Measurements from ENCODE around the gene MPZL1.

- TF ChIP-seq, protein P1, sequence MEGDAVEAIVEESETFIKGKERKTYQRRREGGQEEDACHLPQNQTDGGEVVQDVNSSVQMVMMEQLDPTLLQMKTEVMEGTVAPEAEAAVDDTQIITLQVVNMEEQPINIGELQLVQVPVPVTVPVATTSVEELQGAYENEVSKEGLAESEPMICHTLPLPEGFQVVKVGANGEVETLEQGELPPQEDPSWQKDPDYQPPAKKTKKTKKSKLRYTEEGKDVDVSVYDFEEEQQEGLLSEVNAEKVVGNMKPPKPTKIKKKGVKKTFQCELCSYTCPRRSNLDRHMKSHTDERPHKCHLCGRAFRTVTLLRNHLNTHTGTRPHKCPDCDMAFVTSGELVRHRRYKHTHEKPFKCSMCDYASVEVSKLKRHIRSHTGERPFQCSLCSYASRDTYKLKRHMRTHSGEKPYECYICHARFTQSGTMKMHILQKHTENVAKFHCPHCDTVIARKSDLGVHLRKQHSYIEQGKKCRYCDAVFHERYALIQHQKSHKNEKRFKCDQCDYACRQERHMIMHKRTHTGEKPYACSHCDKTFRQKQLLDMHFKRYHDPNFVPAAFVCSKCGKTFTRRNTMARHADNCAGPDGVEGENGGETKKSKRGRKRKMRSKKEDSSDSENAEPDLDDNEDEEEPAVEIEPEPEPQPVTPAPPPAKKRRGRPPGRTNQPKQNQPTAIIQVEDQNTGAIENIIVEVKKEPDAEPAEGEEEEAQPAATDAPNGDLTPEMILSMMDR (IDR thresholded peaks at IDR 0.05) = no peak
- TF ChIP-seq POLR2AphosphoS5 (IDR thresholded peaks at IDR 0.05) (no peak), POLR2A (IDR thresholded peaks at IDR 0.05) (no peak), EP300 (IDR thresholded peaks at IDR 0.05) (no peak)
Observed at GRCh38 chr1:167678838-167679237, 42.9 kb upstream of the MPZL1 start.
